Activated naive CD4-positive, alpha-beta T cell treated with Interleukin-2 at 50 U/mL for 16 hours (primary cell): ENCODE data around the gene PPP2R3B.

ENCODE experiments used
- DNase-seq: peaks from one replicate; pipeline ENCODE4 v3.0.0-alpha.2; 2020

PPP2R3B gene

DNA sequence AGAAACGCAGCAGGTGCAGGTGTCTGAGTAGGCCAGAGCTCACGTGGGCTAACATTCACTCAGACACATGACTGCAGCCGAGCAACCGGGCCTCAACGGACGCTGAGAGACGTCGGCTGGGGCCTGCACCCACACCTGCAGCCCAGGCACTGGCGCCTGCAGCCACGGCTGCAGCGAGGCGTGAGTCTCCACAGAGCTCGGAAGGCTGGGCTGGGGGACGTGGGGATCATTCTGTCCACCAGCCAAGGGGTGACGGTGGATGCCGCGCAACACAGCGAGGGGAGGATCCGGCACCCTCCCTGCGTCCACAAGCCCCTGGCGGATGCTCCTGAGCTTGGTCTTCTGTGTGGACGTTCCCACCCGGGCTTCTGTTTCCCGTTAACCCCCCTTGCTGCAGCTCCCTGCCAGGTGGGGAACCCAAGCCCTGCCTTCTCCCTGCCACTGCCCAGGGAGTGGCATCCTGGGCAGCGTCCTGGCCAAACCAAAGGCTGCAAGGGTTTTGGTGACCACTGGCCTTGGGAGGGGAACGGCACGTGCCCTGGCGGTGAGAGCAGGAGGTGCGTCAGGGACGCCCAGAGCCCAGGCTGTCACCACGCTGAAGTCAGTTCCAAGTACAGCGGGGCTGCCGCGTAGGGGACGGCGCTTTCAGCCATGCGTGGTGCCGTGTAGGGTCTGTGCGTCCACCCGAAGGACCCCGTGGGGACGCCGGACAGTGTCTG lies 16.3 kb downstream of the PPP2R3B start:
- DNase-seq, result no peak

GRCh38 chrX:369563-370101 lies 17.1 kb downstream of the PPP2R3B start:
- no peak for DNase-seq

DNA sequence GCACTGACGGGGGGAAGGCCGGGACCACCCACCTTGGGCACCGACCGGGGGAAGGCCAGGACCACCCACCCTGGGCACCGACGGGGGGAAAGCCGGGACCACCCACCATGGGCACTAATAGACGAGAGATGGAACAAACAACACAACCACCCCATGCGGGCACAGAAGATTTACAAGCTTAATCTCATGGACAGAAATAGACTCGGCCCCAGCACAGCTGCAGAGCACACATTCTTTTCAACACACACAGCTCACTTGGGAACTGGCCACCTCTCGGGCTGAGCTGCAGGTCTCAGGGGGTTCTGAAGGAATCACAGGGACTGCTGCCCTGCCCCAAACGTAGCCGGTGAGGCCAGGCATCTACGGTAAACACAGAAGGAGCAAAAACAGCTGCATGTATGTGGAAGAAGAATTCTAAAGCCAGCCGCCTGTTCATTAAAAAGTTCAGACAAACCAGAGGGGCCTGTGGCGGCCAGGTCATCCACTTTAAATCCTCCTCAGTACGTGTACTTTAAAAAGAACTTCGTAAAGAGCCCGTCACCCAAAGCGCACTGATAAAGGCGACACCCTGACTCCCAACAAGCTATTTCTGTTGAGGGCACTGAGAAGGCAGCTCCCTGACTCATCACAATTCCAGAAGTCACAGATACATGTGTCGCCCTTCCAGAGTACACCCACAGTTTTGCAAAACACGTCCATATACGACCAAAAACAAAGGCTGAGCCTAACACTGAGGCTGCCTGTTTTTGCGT lies 17.7 kb downstream of the PPP2R3B start:
- DNase-seq, result no peak

- DNase-seq, result no peak
Observed at GRCh38 chrX:367866-368265, 18.8 kb downstream of the PPP2R3B start.

DNA sequence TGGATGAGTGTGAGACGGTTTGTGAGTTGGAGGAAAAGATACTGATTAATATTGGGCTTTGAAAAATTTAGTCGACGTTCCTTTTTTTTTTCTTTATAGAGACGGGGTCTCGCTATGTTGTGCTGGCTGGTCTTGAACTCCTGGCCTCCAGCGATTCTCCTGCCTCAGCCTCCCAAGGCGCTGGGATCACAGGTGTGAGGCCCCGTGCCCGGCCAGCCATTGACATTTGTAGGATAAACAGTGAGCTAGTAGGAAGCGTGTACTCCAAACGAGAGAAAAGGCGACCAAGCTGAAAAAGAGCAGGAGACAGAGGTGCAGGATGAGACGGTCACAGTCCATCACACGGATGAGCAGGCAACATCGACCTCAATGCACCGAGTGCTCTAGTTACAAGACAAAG lies 19.4 kb downstream of the PPP2R3B start:
- DNase-seq, result no peak

DNA sequence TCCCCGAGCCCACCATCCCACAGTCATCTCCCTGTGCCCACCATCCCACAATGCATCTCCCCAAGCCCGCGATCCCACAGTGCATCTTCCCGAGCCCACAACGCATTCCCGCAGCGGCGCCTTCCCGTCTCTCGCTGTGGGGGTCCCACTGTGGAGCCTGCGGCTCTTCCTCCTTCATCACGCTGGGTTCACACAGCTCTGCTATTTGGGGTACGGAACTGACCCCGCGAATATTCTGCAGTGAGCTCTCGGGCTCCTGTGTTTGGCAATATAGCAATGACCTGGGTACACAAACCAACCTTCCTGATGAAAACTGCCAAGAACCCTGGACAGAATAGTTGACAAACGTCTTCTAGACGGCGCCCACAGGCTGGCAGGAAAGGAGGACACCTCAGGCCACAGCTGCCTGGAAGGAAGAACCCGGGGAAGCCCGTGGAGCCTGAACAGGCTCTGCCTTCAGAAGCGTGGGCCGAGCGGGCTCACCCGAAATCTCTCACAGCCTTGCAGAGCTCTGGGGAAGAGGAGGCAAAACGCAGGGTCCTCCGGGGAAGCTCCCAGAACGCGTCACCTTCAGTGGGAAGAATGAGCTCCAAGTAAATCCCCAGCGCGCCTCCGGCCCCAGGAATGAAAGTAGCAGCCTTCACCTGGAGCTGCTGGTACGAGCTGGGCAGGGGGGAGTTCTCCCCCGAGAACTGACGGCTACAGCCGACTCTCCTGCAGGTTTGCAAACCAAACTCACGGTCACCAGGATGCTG lies 22.9 kb downstream of the PPP2R3B start:
- DNase-seq, result no peak

- DNase-seq, result no peak
Observed at GRCh38 chrX:362937-363620, 23.6 kb downstream of the PPP2R3B start.

GRCh38 chrX:362351-362750 lies 24.4 kb downstream of the PPP2R3B start:
- DNase-seq, result no peak

GRCh38 chrX:361231-362145 lies 25.2 kb downstream of the PPP2R3B start:
- no peak for DNase-seq

- no peak for DNase-seq
Observed at GRCh38 chrX:360496-361150, 26.1 kb downstream of the PPP2R3B start.

DNA sequence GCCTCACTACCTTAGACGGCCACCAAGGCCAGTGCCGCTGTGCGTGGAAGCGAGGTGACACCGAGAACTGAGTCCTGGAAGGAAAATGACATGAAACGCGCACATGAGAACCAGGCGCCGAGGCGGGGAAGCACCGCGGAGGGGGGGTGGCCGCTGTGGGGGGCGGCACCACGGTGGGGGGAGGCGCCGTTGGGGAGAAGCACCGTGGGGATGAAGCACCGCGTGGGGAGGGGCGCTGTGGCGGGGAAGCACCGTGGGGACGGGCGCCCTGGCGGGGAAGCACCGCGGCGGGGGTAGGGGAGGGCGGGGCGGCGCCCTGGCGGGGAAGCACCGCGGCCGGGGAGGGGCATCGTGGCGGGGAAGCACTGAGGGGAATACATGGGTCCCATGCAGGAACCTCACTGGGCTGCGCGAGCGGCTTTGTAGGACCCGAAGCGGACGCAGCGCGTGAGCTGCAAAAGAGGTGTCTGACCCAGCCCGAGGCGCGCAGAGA lies 28.0 kb downstream of the PPP2R3B start:
- no peak for DNase-seq

GRCh38 chrX:357693-358471 lies 28.8 kb downstream of the PPP2R3B start:
- peak; percentile 35 for DNase-seq

GRCh38 chrX:357035-357692 lies 29.5 kb downstream of the PPP2R3B start:
- DNase-seq, result no peak

GRCh38 chrX:356385-357034 lies 30.2 kb downstream of the PPP2R3B start:
- DNase-seq, result no peak

GRCh38 chrX:355329-356050 lies 31.2 kb downstream of the PPP2R3B start:
- no peak for DNase-seq

- DNase-seq, result no peak
Observed at GRCh38 chrX:353566-354535, 32.9 kb downstream of the PPP2R3B start.
